ENCODE measurements around the gene CABP4.

Gene CABP4

DNA sequence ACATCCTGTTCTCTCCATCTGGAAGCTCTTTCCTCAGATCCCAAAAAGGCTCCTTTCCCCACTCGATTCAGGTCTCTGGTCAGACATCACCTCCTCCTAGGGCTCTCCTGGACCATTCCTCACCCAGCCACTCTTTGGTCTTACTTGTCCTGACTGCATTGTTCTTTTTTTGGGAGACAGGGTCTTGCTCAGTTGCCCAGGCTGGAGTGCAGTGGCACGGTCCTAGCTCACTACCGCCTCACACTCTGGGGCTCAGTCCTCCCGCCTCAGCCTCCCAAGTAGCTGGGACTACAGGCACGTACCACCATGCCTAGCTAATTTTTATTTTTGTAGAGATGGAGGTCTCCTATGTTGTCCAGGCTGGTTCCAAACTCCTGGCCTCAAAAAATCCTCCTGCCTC is 9.6 kb upstream of the CABP4 start:
- H3K4me3 Mint-ChIP-seq: peak overlapping the region; percentile 79 to 85
- H3K27ac Mint-ChIP-seq: peak overlapping the region; percentile 97 to 99
- H3K4me1 Mint-ChIP-seq (ENCODE audit: low read depth in 2 of 2): peaks cover 63 to 64% of the 10 kb centered on the region in 2 donors
- ATAC-seq (replicated peaks): no peak
- H3K36me3 Mint-ChIP-seq (ENCODE audit: insufficient read depth): peaks cover 36% of the 10 kb centered on the region
- DNase-seq: no peak
- no peaks in the 10 kb centered on the region for H3K27me3 Mint-ChIP-seq
- no peaks in the 10 kb centered on the region for H3K9me3 Mint-ChIP-seq

DNA sequence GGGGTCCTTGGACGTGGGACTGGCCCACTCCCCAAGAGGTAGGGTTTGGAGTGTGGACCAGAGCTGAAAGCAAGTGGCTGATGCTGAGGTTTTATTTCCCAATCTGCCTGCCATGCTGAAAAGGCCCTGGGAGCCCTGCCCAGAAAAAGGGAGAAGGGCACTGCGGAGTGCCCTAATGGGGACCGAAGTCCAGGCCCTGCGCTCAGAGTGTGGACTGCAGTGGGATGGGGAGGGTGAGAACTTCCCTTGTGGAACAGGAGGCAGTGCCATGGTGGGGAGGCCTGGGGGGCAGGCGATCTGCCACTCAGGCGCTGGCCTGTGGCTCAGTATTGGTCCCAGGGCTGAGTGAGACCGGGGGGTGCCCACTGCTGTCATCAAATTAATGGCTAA is 6.9 kb upstream of the CABP4 start:
- H3K4me1 Mint-ChIP-seq (ENCODE audit: low read depth in 2 of 2): peaks cover 44 to 52% of the 10 kb centered on the region in 2 donors
- H3K4me3 Mint-ChIP-seq: no peak overlapping the region
- no peaks in the 10 kb centered on the region for H3K27me3 Mint-ChIP-seq
- peaks cover 25% of the 10 kb centered on the region for H3K36me3 Mint-ChIP-seq (ENCODE audit: insufficient read depth)
- no peaks in the 10 kb centered on the region for H3K9me3 Mint-ChIP-seq
- peak overlapping the region in 1 of 2 donors; percentile 99 for H3K27ac Mint-ChIP-seq
- DNase-seq (no peak), ATAC-seq (replicated peaks) (no peak)

DNA sequence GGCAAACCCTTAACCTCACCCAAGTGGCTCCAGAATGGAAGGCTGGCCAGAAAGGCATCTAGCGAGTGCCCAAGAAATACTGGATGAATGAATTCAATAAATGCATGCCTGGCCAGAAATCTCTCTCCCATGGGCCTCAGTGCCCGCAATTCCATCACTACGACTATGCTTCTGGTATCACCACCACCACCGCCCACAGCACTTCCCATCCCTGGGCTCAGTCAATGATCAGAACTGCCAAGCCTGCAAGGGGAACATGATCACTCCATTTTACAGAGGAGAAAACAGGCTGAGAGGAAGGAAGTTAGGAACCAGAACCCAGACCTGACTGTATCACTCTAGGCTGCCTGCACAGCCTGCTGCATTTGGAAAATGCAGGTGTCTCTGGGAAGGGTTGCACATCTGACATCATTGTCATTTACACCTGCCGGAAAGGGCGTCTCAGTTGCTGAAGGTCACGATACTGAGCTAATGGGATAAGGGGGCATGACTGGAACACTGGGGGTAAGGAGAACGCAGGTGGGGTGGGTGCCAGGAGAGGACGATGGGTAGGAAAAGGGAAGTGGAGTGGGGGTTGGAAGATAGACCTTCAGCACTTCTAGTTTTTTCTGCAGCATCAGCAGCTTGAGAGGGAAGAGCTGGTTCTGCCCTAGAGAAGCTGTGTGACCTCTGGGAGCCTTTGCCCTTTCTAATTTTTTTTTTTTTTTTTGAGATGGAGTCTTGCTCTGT is 5.9 kb upstream of the CABP4 start:
- Mint-ChIP-seq H3K27ac (peak overlapping the region; percentile 33 to 79), H3K36me3 (ENCODE audit: insufficient read depth) (peaks cover 18% of the 10 kb centered on the region), H3K27me3 (no peaks in the 10 kb centered on the region), H3K4me3 (peak overlapping the region in 1 of 2 donors; percentile 17), H3K4me1 (ENCODE audit: low read depth in 2 of 2) (peaks cover 40 to 45% of the 10 kb centered on the region in 2 donors), H3K9me3 (no peaks in the 10 kb centered on the region)
- DNase-seq: no peak
- no peak for ATAC-seq (replicated peaks)

DNA sequence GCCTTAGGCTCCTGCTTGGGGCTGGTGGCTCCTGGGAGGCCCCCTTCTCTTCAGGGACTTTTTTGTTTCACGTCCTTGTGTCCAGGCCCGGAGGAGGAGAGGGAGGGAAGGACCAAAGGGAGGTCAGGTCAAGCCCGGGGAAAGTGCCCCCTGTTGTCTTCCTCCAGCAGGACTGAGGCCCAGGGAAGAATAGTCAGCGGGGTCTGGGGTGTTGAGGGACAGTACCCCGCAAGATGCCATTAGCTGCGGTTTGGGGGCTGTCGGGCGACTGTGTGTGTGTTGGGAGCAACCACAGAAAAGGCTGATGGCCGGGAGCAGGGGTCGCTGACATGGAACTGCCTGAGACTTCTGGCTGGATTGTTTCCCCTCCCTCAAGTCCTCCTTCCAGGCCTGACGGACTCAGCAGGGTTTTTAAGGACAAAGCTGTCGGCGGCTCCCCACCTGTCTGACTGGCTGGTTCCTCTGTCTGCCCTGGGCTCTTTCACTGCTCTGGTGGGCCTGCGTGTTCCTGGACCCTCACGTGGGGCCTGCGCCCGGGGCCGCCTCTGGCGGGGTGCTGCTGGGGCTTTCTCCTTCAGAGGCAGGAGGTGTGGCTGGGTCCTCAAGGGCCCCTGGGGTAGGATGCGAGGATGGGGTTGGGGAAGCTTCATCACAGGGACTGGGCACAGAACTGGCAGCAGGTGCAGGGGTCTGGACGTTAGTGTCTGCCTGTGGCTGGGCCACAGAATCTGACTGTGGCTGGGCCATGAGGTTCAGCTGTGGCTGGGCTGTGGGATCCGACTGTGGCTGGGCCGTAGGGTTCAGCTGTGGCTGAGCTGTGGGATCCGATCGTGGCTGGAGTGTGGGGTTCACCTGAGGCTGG is 4.1 kb upstream of the CABP4 start:
- peaks cover 8% of the 10 kb centered on the region for H3K36me3 Mint-ChIP-seq (ENCODE audit: insufficient read depth)
- no peaks in the 10 kb centered on the region for H3K27me3 Mint-ChIP-seq
- H3K4me1 Mint-ChIP-seq (ENCODE audit: low read depth in 2 of 2): peaks cover 26 to 28% of the 10 kb centered on the region in 2 donors
- H3K4me3 Mint-ChIP-seq: no peak overlapping the region
- H3K9me3 Mint-ChIP-seq: no peaks in the 10 kb centered on the region
- no peak for DNase-seq
- ATAC-seq (replicated peaks): no peak
- H3K27ac Mint-ChIP-seq: peak overlapping the region in 1 of 2 donors; percentile 46

DNA sequence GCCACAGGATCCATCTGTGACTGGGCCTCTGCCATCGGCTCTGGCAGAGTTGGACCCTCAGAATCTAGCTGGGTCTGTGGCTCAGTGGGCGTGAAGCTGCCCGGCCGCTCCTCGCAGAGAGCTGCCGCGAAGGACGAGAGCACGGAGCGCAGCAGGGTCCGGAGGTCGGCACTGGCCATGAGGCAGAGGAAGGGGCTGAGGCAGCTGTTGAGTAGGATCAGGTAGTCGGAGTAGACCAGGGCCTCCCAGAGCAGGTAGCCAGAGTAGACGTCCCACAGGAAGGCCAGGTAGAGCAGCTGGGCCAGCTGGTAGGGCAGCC is 3.5 kb upstream of the CABP4 start:
- DNase-seq: no peak
- Mint-ChIP-seq H3K4me1 (ENCODE audit: low read depth in 2 of 2) (peaks cover 22% of the 10 kb centered on the region in 2 donors), H3K27me3 (no peaks in the 10 kb centered on the region), H3K9me3 (no peaks in the 10 kb centered on the region), H3K27ac (peak overlapping the region in 1 of 2 donors; percentile 46), H3K36me3 (ENCODE audit: insufficient read depth) (peaks cover 2% of the 10 kb centered on the region), H3K4me3 (no peak overlapping the region)
- ATAC-seq (replicated peaks): no peak

DNA sequence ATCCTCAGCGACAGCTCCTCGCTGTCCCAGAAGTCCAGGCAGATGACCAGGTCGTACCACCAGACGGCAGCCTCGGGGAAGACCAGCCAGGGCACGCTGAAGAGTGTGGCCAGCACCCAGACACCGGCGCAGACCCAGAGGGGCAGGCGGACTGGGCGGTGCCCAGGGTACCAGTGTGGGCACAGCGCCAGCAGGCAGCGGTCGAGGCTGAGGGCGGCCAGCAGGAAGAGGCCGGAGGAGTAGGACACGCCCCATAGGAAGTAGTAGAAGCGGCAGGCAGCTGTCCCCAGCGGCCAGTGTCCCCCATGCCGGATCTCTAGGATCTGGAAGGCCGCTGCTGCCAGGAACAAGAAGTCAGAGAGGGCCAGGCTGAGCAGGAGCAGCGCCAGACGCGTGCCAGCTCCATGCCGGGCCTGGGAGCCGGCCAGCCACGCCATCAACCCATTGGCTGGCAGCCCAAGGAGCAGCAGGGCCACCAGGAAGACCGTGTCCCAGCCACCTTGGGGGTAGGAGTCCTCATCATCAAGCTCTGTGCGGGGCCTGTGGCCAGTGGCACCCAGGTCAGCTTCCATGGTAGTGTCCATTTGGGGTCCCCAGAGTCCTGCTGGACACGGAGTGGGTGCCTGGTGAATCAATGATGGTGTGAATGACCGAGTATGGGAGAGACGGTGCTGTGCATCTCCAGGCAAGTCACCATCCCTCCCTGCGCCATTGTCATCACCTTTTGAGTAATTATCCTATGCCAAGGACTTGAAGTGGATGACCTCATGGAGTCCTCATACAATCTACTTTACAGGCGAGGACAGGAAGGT is 2.8 kb upstream of the CABP4 start, which contains the start of gene GPR152:
Gene GPR152, minus strand, starts transcription at position 589 of the 812 bp plus-strand sequence. Its CDS starts 5 bp downstream, at position 584.
- H3K4me3 Mint-ChIP-seq: no peak within 1 kb of the TSS
- no peaks in the 10 kb centered on the region for H3K27me3 Mint-ChIP-seq
- ATAC-seq (replicated peaks) (no peak), DNase-seq (no peak)
- peaks cover 2% of the 10 kb centered on the region for H3K36me3 Mint-ChIP-seq (ENCODE audit: insufficient read depth)
- H3K27ac Mint-ChIP-seq: peak within 1 kb of the TSS in 1 of 2 donors; percentile 46
- H3K9me3 Mint-ChIP-seq: no peaks in the 10 kb centered on the region
- H3K4me1 Mint-ChIP-seq (ENCODE audit: low read depth in 2 of 2): peaks cover 18 to 21% of the 10 kb centered on the region in 2 donors

DNA sequence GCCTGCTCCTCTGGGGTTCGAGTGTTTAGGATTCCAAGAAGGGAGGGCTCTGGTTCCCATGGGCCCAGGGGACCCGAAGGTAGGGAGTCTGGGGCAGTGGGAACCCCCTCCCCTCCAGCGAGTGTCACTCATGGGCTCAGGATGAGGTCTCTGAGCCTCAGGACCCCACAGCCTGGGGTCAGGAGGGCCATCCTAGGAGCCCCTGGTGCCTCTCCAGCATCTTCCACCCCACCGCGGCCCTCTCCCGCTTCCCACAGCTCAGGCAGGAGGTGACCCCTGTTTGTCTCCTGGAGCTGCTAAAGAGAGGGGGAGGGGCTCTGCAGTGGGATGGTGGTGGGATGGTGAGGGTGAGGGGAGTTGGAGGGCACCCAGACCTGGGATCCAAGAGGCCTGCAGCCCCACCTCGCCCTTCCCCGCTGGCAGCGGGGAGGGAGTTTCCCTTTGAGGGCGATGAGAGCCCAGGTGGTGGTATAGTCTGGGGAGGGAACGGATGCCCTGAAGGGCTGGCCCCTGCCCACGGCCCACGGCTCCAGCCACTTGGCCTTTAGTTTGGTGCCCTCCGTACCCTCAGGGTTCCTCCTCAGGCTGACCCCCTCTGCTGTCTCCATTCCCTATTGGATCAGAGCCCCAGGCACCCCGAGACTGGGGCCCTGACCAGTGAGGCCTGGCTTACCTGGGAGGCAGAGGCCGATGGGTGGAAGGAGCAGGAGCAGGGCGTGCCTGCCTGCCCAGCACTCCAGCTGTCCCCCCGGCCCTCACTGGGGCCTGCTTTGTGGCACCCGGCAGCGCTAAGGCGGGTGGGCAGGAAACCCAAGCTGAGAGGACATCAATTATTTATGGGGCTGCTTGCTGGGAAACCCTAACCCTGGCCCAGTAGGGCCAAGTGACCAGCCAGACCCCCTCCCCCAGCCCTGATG is 1.1 kb upstream of the CABP4 start:
- no peak for DNase-seq
- no peak for ATAC-seq (replicated peaks)
- Mint-ChIP-seq H3K9me3 (no peaks in the 10 kb centered on the region), H3K36me3 (ENCODE audit: insufficient read depth) (peaks cover 2% of the 10 kb centered on the region), H3K27ac (no peak overlapping the region), H3K4me1 (ENCODE audit: low read depth in 2 of 2) (peaks cover 7 to 14% of the 10 kb centered on the region in 2 donors), H3K27me3 (no peaks in the 10 kb centered on the region), H3K4me3 (no peak overlapping the region)

DNA sequence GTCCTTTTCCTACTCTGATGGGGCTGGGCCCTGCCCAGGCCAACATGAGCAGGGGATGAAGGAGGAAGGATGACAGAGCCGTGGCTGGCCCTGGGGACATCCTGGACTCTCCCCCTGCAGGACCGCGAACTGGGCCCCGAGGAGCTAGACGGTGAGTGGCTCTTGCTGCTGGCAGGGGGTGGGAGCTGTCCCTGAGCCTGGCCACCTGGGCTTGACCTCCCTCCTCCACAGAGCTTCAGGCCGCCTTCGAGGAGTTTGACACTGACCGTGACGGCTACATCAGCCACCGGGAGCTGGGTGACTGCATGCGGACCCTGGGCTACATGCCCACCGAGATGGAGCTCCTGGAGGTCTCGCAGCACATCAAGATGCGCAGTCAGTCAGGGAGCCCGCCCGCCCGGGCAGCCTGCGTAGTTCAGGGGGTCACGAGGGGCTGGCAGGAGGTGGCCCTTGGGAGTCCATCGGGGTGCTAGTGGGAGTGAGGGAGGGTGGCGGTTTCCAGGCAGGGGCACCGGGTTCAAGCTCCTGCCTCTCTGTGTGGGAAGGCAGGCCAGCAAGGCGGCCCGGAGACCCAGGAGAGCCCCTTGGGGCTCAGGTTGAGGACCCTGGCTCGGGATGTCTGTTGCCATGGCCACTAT is 1.0 kb downstream of the CABP4 start:
- Mint-ChIP-seq H3K4me1 (ENCODE audit: low read depth in 2 of 2) (peaks cover 4 to 8% of the 10 kb centered on the region in 2 donors), H3K4me3 (no peak overlapping the region), H3K9me3 (no peaks in the 10 kb centered on the region), H3K27me3 (no peaks in the 10 kb centered on the region), H3K27ac (no peak overlapping the region), H3K36me3 (ENCODE audit: insufficient read depth) (peaks cover 2% of the 10 kb centered on the region)
- DNase-seq (no peak), ATAC-seq (replicated peaks) (no peak)

DNA sequence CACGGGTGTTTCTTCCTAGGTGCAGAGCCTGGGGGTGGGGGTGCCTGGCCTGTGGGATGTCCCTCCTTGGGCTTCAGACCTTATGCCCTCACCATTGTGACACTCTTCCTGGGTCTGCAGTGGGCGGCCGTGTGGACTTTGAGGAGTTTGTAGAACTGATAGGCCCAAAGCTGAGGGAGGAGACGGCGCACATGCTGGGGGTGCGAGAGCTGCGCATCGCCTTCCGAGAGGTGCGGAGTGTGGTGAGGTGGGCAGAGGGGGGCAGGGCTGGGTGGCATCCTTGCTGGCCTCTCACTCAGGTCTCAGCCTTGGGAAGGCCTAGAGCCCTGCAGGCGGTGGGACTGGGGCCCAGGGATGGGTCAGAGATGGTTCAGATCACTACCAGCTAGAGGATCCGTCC is 2.3 kb downstream of the CABP4 start:
- Mint-ChIP-seq H3K4me3 (no peak overlapping the region), H3K36me3 (ENCODE audit: insufficient read depth) (no peaks in the 10 kb centered on the region), H3K27ac (no peak overlapping the region), H3K9me3 (no peaks in the 10 kb centered on the region), H3K4me1 (ENCODE audit: low read depth in 2 of 2) (peaks cover 4% of the 10 kb centered on the region in 2 donors), H3K27me3 (no peaks in the 10 kb centered on the region)
- ATAC-seq (replicated peaks): no peak
- no peak for DNase-seq

DNA sequence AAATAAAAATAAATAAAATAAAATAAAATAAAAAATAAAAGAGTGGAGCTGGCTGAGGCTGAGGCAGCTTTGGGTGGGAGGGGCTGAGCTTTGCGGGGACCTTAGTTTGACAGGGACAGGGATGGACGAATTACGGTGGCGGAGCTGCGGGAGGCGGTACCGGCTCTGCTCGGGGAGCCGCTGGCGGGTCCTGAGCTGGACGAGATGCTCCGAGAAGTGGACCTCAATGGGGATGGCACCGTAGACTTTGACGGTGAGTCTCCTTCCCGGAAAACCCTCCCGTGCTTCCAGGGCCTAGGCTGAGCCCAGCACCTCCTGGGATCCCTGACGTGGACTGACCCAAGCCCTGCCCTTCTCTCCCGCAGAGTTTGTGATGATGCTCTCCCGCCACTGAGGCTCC is 3.1 kb downstream of the CABP4 start:
- peaks cover 4% of the 10 kb centered on the region in 2 donors for H3K4me1 Mint-ChIP-seq (ENCODE audit: low read depth in 2 of 2)

DNA sequence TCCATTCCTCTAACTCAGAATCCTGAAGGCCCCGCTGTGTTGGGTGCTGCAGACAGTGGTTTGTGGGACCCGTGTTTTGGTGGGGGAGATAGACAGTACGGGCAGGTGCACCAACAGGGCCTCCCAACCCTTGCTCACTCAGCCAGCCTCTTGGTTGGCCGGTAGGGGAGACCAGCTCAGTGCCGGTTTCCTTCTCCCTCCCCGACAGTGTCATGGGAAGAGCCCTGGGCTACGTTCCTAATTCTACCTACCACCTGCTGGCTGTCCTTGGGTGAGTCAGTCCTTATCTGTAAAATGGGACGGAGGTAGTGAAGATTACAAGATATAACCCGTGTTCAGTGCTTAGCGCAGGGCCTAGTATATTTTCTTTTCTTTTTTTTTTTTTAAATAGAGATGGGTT is 8.0 kb downstream of the CABP4 start:
- Mint-ChIP-seq H3K27ac (peak overlapping the region in 1 of 2 donors; percentile 51), H3K9me3 (no peaks in the 10 kb centered on the region), H3K4me3 (no peak overlapping the region), H3K36me3 (ENCODE audit: insufficient read depth) (peaks cover 18% of the 10 kb centered on the region), H3K4me1 (ENCODE audit: low read depth in 2 of 2) (peaks cover 30 to 31% of the 10 kb centered on the region in 2 donors), H3K27me3 (no peaks in the 10 kb centered on the region)
- DNase-seq (no peak), ATAC-seq (replicated peaks) (no peak)

More for the DNA sequence above, 3.1 kb downstream of the CABP4 start:
- ATAC-seq (replicated peaks) (no peak), DNase-seq (no peak)
- Mint-ChIP-seq H3K9me3 (no peaks in the 10 kb centered on the region), H3K27me3 (no peaks in the 10 kb centered on the region), H3K4me3 (no peak overlapping the region), H3K36me3 (ENCODE audit: insufficient read depth) (no peaks in the 10 kb centered on the region), H3K27ac (no peak overlapping the region)

DNA sequence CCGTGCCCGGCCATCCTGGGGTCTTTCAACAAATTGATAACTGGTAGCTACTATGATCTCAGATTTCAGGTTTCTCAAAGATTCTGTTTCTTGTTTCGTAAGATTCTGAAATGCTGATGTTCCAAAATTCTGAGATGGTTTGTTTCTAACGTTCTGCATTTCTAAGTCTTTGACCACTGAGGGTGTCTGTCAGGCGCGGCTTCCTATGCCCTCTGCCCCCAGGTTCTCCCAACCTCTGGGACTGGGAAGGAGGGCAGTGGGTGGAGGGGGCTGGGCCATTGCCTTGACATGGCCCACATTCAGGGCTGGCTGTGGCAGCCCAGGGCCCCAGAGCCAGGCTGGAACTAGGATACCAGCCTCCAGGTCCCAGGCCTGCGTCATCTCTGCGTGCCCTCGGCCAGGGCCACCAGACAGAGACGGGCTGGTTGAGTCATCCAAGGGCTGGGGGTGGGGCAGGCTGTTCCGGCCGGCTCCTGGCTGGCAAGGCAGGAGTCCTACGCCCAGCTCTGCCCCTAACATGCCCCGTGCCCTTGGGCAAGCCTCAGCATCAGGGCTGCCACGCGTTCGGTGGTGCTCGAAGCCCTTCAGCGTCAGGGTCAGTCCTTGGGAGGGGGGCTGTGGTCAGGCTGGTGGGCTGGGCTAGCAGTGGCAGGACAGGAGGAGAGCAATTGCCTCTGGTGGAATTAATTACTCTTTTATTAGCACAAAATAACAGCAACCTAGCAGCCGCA is 8.7 kb downstream of the CABP4 start:
- ATAC-seq (replicated peaks): no peak
- H3K4me1 Mint-ChIP-seq (ENCODE audit: low read depth in 2 of 2): peaks cover 34 to 35% of the 10 kb centered on the region in 2 donors
- peaks cover 18% of the 10 kb centered on the region for H3K36me3 Mint-ChIP-seq (ENCODE audit: insufficient read depth)
- H3K27ac Mint-ChIP-seq: peak overlapping the region; percentile 92 to 94
- H3K27me3 Mint-ChIP-seq: no peaks in the 10 kb centered on the region
- DNase-seq: no peak
- no peaks in the 10 kb centered on the region for H3K9me3 Mint-ChIP-seq
- peak overlapping the region; percentile 86 to 88 for H3K4me3 Mint-ChIP-seq

Measured in effector memory CD8-positive, alpha-beta T cell (primary cell).